Endothelial cell of umbilical vein (primary cell): ENCODE data around the gene MRPL14. TPM values are rescaled to one million over a fixed set of nuclear protein-coding genes. Genes with fewer than 3 reads are reported as not detected.

ENCODE experiments used
- BruUV-seq: library from RNA; stranded (reverse); fragments of 400-500 nt; replicated peaks from 2 replicates; lab custom pipeline; 2021; lab: Mats Ljungman, UMichigan
- CTCF ChIA-PET: fragments of 300-600, 350-600 bp; sonication (Branson Sonifier 250); formaldehyde crosslinking; loops from one replicate; lab custom pipeline; 2021; ENCODE audit warnings: antibody characterized with exemption, inconsistent platforms; lab: Charles Lee
- POLR2A ChIA-PET: fragments of 300-600, 350-600 bp; sonication (Branson Sonifier 250); formaldehyde crosslinking; loops from one replicate; lab custom pipeline; 2021; ENCODE audit warnings: antibody characterized with exemption, inconsistent platforms; lab: Charles Lee
- DNase-seq: peaks from one replicate; pipeline ENCODE4 v3.0.0-alpha.2; 2011; ENCODE audit warnings: low read depth, low spot score
- FAIRE-seq: peaks from 2 replicates; lab custom pipeline; 2011; peaks lifted over from hg19 to GRCh38; lab: Jason Lieb, UNC
- H2AFZ ChIP-seq: 2 replicates; pipeline ENCODE4 v1.6.0; 2012; ENCODE audit warnings: low read depth, low read length, control low read depth, inconsistent platforms
- H3K27ac ChIP-seq: 2 replicates; pipeline ENCODE4 v1.5.1; 2011; ENCODE audit warnings: low read depth, mild to moderate bottlenecking, control low read depth, low read length, moderate library complexity; ENCODE audit not compliant: insufficient read depth
- H3K27me3 ChIP-seq, 2 experiments: 2 replicates each; pipeline versions ENCODE4 v1.6.0 to v1.6.1; 2011; ENCODE audit warnings: low read length in 2 of 2, mixed read lengths in 1 of 2; ENCODE audit not compliant: control insufficient read depth in 2 of 2, insufficient read depth in 2 of 2
- H3K36me3 ChIP-seq, 2 experiments: 2 replicates in 1 of 2; 3 replicates in 1 of 2; pipeline ENCODE4 v1.5.1; 2011; ENCODE audit warnings: low read length in 2 of 2, mild to moderate bottlenecking in 1 of 2, moderate library complexity in 1 of 2; ENCODE audit not compliant: control insufficient read depth in 2 of 2, insufficient read depth in 2 of 2; ENCODE audit errors: extremely low read depth in 1 of 2
- H3K4me1 ChIP-seq: 3 replicates; pipeline ENCODE4 v1.5.1; 2011; ENCODE audit warnings: mild to moderate bottlenecking, low read length; ENCODE audit not compliant: control insufficient read depth, insufficient read depth; ENCODE audit errors: extremely low read depth
- H3K4me2 ChIP-seq: 2 replicates; pipeline ENCODE4 v1.6.1; 2011; ENCODE audit warnings: low read length, control low read depth, mixed read lengths; ENCODE audit not compliant: insufficient read depth
- H3K4me3 ChIP-seq, 3 experiments: fragments of 200-600 bp in 1 of 3; sonication (generic), shearing (Covaris generic) in 1 of 3; replicated peaks in 1 of 3; 2 replicates each; pipeline ENCODE4 v1.5.1; 2011 to 2016; ENCODE audit warnings: control low read depth in 3 of 3, low read length in 3 of 3, mild to moderate bottlenecking in 2 of 3, inconsistent platforms in 1 of 3, low read depth in 1 of 3, moderate library complexity in 1 of 3; ENCODE audit not compliant: insufficient read depth in 1 of 3
- H3K79me2 ChIP-seq: 2 replicates; pipeline ENCODE4 v1.6.0; 2012; ENCODE audit warnings: low read length, inconsistent platforms; ENCODE audit not compliant: control insufficient read depth, insufficient read depth
- H3K9ac ChIP-seq: replicated peaks from 2 replicates; pipeline ENCODE3; 2011; ENCODE audit warnings: low read length, control low read depth; ENCODE audit not compliant: insufficient read depth; ENCODE audit errors: extremely low read depth
- H3K9me1 ChIP-seq: replicated peaks from 3 replicates; pipeline ENCODE4 v1.6.0; 2011; ENCODE audit warnings: mild to moderate bottlenecking, low read length; ENCODE audit not compliant: control insufficient read depth, insufficient read depth; ENCODE audit errors: extremely low read depth
- H3K9me3 ChIP-seq: replicated peaks from 2 replicates; pipeline ENCODE4 v1.5.1; 2012; ENCODE audit warnings: low read length, inconsistent platforms; ENCODE audit not compliant: control insufficient read depth, insufficient read depth
- H4K20me1 ChIP-seq: replicated peaks from 2 replicates; pipeline ENCODE3; 2011; ENCODE audit warnings: mild to moderate bottlenecking, low read length; ENCODE audit not compliant: control insufficient read depth, insufficient read depth; ENCODE audit errors: extremely low read depth
- EZH2 ChIP-seq: IDR thresholded peaks from 2 replicates; pipeline ENCODE4 v1.6.1; 2012; ENCODE audit warnings: borderline replicate concordance, low read depth, mild to moderate bottlenecking, moderate library complexity, low read length, inconsistent platforms; ENCODE audit not compliant: severe bottlenecking
- FOS ChIP-seq: IDR thresholded peaks from 2 replicates; pipeline ENCODE4 v1.6.1; 2011; ENCODE audit warnings: mild to moderate bottlenecking, low read length, moderate library complexity, borderline replicate concordance; ENCODE audit not compliant: insufficient read depth
- GATA2 ChIP-seq: IDR thresholded peaks from 2 replicates; pipeline ENCODE4 v1.7.0; 2011; ENCODE audit warnings: low read depth, mild to moderate bottlenecking, moderate library complexity, mixed read lengths, low read length; ENCODE audit not compliant: insufficient read length, insufficient read depth
- JUN ChIP-seq: IDR thresholded peaks from 2 replicates; pipeline ENCODE4 v1.6.1; 2011; ENCODE audit warnings: borderline replicate concordance, low read depth; ENCODE audit not compliant: insufficient read length, insufficient read depth
- MYC ChIP-seq: IDR thresholded peaks from one replicate; pipeline ENCODE4 v1.6.1; 2011; ENCODE audit warnings: mild to moderate bottlenecking, low read depth, low read length
- POLR2A ChIP-seq: IDR thresholded peaks from 2 replicates; pipeline ENCODE4 v1.6.1; 2012; ENCODE audit warnings: low read depth, mild to moderate bottlenecking, control low read depth, low read length
- POLR2AphosphoS5 ChIP-seq: IDR thresholded peaks from 2 replicates; pipeline ENCODE4 v1.6.1; 2012; ENCODE audit warnings: low read depth, mild to moderate bottlenecking, control low read depth, low read length, moderate library complexity; ENCODE audit not compliant: insufficient read depth
- dilution Hi-C: fragments of 300-500 bp; cut with MboI; formaldehyde crosslinking; loops from one replicate; pipeline ENCODE4 v1.15.0; 2019; ENCODE audit warnings: low sequenced_read_pairs; ENCODE audit not compliant: extremely low pct_ligation_motif_present
- intact Hi-C: fragments of 100-400 bp; cut with micrococcal nuclease; formaldehyde crosslinking; loops from one replicate; pipeline ENCODE4 v1.10.0; 2022
- polyA plus RNA-seq, 4 experiments: library from polyadenylated mRNA; depleted of rRNA in 3 of 4; stranded (reverse) in 3 of 4; unstranded in 1 of 4; fragments of >200 nt; gene quantifications; 2 replicates each; pipeline versions ENCODE4 v1.2.1 to v1.2.3, GENCODE V29; 2011 to 2012; ENCODE audit warnings: missing spikeins in 1 of 4
- total RNA-seq: library from RNA; stranded (reverse); gene quantifications from 2 replicates; pipeline ENCODE4 v1.2.3, GENCODE V29; 2021
- TF ChIP-seq, protein P1 (sequence below), 2 donors: IDR thresholded peaks; 1 replicate in 1 of 2; 2 replicates in 1 of 2; pipeline ENCODE4 v1.5.1; 2011; ENCODE audit warnings: low read length in 2 of 2, mild to moderate bottlenecking in 2 of 2, moderate library complexity in 2 of 2, control low read depth in 1 of 2, inconsistent platforms in 1 of 2, low read depth in 1 of 2; ENCODE audit not compliant: insufficient read depth in 1 of 2; ENCODE audit errors: extremely low read depth in 1 of 2
- TF ChIP-seq, protein P2 (sequence below): IDR thresholded peaks from 2 replicates; pipeline ENCODE4 v1.6.1; 2011; ENCODE audit not compliant: insufficient read depth, insufficient read length

MRPL14 gene
- total and polyA plus RNA-seq, 2 donors (not counting 3 experiments of a cell fraction or from before 2014, with no cell fraction given), result 68.1 to 103 TPM

DNA sequence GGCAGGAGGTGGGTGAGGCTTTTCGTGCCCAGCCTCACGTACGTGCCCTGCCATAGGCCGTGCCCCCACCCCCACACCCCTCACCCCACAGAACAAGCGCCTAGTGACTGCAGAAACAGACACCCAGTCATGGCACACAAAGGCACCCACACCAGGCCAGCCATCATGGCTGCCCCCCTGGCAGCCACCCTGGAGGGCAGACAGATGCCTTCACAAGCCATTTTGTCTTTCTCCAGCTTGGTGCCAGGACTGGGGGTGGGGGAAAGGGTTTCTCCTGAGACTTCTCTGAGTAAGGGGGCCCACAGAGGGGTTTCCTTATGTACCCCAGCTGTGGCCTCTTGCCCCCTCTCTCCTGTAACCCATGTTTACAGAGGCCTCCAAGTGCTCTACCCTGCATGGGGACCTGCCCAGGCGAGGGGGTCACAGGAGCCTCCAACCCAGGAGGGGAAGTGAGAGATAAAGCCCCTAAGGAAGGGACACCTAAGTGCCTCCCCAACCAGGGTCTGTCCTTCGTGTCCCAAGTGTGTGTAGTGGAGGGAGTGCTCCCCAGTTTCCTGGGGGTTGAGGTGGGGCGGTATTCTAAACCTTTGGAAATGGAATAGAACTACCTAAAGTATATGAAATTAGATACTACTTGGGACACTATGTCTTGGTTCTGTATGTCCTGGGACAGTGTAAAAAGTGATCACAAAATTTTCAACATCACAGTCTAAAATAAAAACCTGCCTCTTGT, 49.9 kb downstream of the MRPL14 start:
- ChIA-PET POLR2A (no interaction called here), CTCF (interaction anchor here (1.0 to 5.3 kb wide), 7 partner anchors 123 to 470 kb away, joined by 4 to 245 read pairs (median 71); partner anchors contain the start of gene VEGFA)
- H2AFZ ChIP-seq, result no peak overlapping the region
- no TSS peak for BruUV-seq
- no peaks in the 10 kb centered on the region for H3K79me2 ChIP-seq
- no peaks in the 10 kb centered on the region for H4K20me1 ChIP-seq
- intact Hi-C loops, result loop anchor here (10.0 kb wide), 1 partner anchor 123 kb away; no protein-coding TSS in a partner anchor
- dilution Hi-C loops, result no loop called here
- no peak for FAIRE-seq
- no peaks in the 10 kb centered on the region for H3K36me3 ChIP-seq
- H3K4me1 ChIP-seq, result peaks cover 11% of the 10 kb centered on the region
- no peaks in the 10 kb centered on the region for H3K9me1 ChIP-seq
- no peak overlapping the region for H3K4me3 ChIP-seq
- H3K27ac ChIP-seq, result no peak overlapping the region
- no peak for DNase-seq
- H3K9me3 ChIP-seq, result no peaks in the 10 kb centered on the region
- H3K9ac ChIP-seq, result no peak overlapping the region
- TF ChIP-seq POLR2A, result no peak
- TF ChIP-seq POLR2AphosphoS5, result no peak
- TF ChIP-seq FOS, result no peak
- TF ChIP-seq, protein P1, sequence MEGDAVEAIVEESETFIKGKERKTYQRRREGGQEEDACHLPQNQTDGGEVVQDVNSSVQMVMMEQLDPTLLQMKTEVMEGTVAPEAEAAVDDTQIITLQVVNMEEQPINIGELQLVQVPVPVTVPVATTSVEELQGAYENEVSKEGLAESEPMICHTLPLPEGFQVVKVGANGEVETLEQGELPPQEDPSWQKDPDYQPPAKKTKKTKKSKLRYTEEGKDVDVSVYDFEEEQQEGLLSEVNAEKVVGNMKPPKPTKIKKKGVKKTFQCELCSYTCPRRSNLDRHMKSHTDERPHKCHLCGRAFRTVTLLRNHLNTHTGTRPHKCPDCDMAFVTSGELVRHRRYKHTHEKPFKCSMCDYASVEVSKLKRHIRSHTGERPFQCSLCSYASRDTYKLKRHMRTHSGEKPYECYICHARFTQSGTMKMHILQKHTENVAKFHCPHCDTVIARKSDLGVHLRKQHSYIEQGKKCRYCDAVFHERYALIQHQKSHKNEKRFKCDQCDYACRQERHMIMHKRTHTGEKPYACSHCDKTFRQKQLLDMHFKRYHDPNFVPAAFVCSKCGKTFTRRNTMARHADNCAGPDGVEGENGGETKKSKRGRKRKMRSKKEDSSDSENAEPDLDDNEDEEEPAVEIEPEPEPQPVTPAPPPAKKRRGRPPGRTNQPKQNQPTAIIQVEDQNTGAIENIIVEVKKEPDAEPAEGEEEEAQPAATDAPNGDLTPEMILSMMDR (IDR thresholded peaks at IDR 0.05; ENCODE audit: extremely low read depth in 1 of 2, insufficient read depth in 1 of 2, low read depth in 1 of 2, low read length in 2 of 2), result no peak
- TF ChIP-seq MYC, result no peak
- TF ChIP-seq JUN, result no peak
- TF ChIP-seq, protein P2, sequence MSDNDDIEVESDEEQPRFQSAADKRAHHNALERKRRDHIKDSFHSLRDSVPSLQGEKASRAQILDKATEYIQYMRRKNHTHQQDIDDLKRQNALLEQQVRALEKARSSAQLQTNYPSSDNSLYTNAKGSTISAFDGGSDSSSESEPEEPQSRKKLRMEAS, result no peak
- TF ChIP-seq GATA2, result no peak
- no peak for TF ChIP-seq EZH2
- H3K27me3 ChIP-seq, result no peaks in the 10 kb centered on the region
- H3K4me2 ChIP-seq, result no peak overlapping the region
